DOHH2 (cell line): ENCODE data around the gene PPP2R2C.

Experiments used
- H3F3A ChIP-seq: fragments of 200-600 bp; sonication (generic), shearing (Covaris generic); 2 replicates; pipeline ENCODE4 v1.6.0; 2016; ENCODE audit warnings: antibody characterized with exemption, mild to moderate bottlenecking; ENCODE audit not compliant: control insufficient read depth, insufficient read depth
- H3K27ac ChIP-seq: fragments of 200-600 bp; sonication (generic); 2 replicates; pipeline ENCODE4 v1.5.1; 2014; ENCODE audit warnings: low read depth, mild to moderate bottlenecking, low read length, moderate library complexity
- H3K27me3 ChIP-seq: fragments of 200-600 bp; sonication (generic); 2 replicates; pipeline ENCODE4 v1.6.1; 2014; ENCODE audit warnings: mild to moderate bottlenecking, low read length, mixed read lengths; ENCODE audit not compliant: control insufficient read depth
- H3K36me3 ChIP-seq: fragments of 200-600 bp; sonication (generic); 2 replicates; pipeline ENCODE4 v1.6.1; 2014; ENCODE audit warnings: mild to moderate bottlenecking, low read length, moderate library complexity, mixed read lengths; ENCODE audit not compliant: control insufficient read depth
- H3K4me1 ChIP-seq: fragments of 200-600 bp; sonication (generic); 2 replicates; pipeline ENCODE4 v1.6.1; 2014; ENCODE audit warnings: mild to moderate bottlenecking, low read length, mixed read lengths; ENCODE audit not compliant: control insufficient read depth
- H3K4me2 ChIP-seq: fragments of 200-600 bp; sonication (generic); 2 replicates; pipeline ENCODE4 v1.6.0; 2014; ENCODE audit warnings: mild to moderate bottlenecking, low read length, moderate library complexity
- H3K4me3 ChIP-seq: fragments of 200-600 bp; sonication (generic); 2 replicates; pipeline ENCODE4 v1.5.1; 2014; ENCODE audit warnings: mild to moderate bottlenecking, low read length, mixed read lengths
- H3K79me2 ChIP-seq: fragments of 200-600 bp; sonication (generic); 2 replicates; pipeline ENCODE4 v1.6.1; 2014; ENCODE audit warnings: mild to moderate bottlenecking, low read length, mixed read lengths; ENCODE audit not compliant: control insufficient read depth
- H3K9me2 ChIP-seq: fragments of 200-600 bp; sonication (generic); replicated peaks from 2 replicates; pipeline ENCODE4 v1.6.1; 2014; ENCODE audit warnings: mild to moderate bottlenecking, low read length, mixed read lengths; ENCODE audit not compliant: control insufficient read depth
- H3K9me3 ChIP-seq: fragments of 200-600 bp; sonication (generic); 2 replicates; pipeline ENCODE4 v1.6.1; 2014; ENCODE audit warnings: antibody characterized with exemption, low read length, mixed read lengths; ENCODE audit not compliant: control insufficient read depth, insufficient read depth
- H4K20me1 ChIP-seq: fragments of 200-600 bp; sonication (generic); 2 replicates; pipeline ENCODE4 v1.6.0; 2014; ENCODE audit warnings: low read depth, mild to moderate bottlenecking, antibody characterized with exemption, low read length, moderate library complexity; ENCODE audit not compliant: control insufficient read depth, insufficient read depth
- CTCF ChIP-seq: fragments of 200-600 bp; sonication (generic); IDR thresholded peaks from one replicate; pipeline ENCODE4 v1.5.1; 2014; ENCODE audit warnings: antibody characterized with exemption, mild to moderate bottlenecking, low read depth, low read length; ENCODE audit not compliant: poor library complexity, severe bottlenecking
- EZH2phosphoT487 ChIP-seq: fragments of 200-600 bp; sonication (generic); IDR thresholded peaks from 2 replicates; pipeline ENCODE4 v1.6.1; 2017; ENCODE audit warnings: borderline replicate concordance, mild to moderate bottlenecking, antibody characterized with exemption, low read length, moderate library complexity, mixed read lengths

PPP2R2C gene

GRCh38 chr4:6384541-6384940 is 87.9 kb downstream of the PPP2R2C start:
- no peak overlapping the region for H3K4me2 ChIP-seq
- H3K4me3 ChIP-seq, result no peak overlapping the region
- H3K36me3 ChIP-seq, result no peaks in the 10 kb centered on the region
- H3K9me3 ChIP-seq, result no peaks in the 10 kb centered on the region
- H3F3A ChIP-seq, result no peaks in the 10 kb centered on the region
- no peak overlapping the region for H3K27ac ChIP-seq
- H3K4me1 ChIP-seq, result no peaks in the 10 kb centered on the region
- no peaks in the 10 kb centered on the region for H3K79me2 ChIP-seq
- H3K9me2 ChIP-seq, result no peaks in the 10 kb centered on the region
- no peaks in the 10 kb centered on the region for H4K20me1 ChIP-seq
- no peaks in the 10 kb centered on the region for H3K27me3 ChIP-seq
- TF ChIP-seq CTCF (no peak), EZH2phosphoT487 (no peak)

- H3K36me3 ChIP-seq, result no peaks in the 10 kb centered on the region
- no peak for TF ChIP-seq EZH2phosphoT487
- TF ChIP-seq CTCF, result no peak
- H3K79me2 ChIP-seq, result no peaks in the 10 kb centered on the region
- H3K9me3 ChIP-seq, result no peaks in the 10 kb centered on the region
- no peaks in the 10 kb centered on the region for H4K20me1 ChIP-seq
- H3K9me2 ChIP-seq, result no peaks in the 10 kb centered on the region
- H3K4me2 ChIP-seq, result no peak overlapping the region
- no peak overlapping the region for H3K27ac ChIP-seq
- no peaks in the 10 kb centered on the region for H3K4me1 ChIP-seq
- H3K27me3 ChIP-seq, result no peaks in the 10 kb centered on the region
- no peaks in the 10 kb centered on the region for H3F3A ChIP-seq
- H3K4me3 ChIP-seq, result no peak overlapping the region
Measured at GRCh38 chr4:6383929-6384328, 88.5 kb downstream of the PPP2R2C start.

GRCh38 chr4:6383009-6383404 is 89.4 kb downstream of the PPP2R2C start:
- H3K4me1 ChIP-seq, result no peaks in the 10 kb centered on the region
- no peak overlapping the region for H3K4me3 ChIP-seq
- H4K20me1 ChIP-seq, result no peaks in the 10 kb centered on the region
- no peaks in the 10 kb centered on the region for H3K9me2 ChIP-seq
- no peaks in the 10 kb centered on the region for H3K36me3 ChIP-seq
- no peaks in the 10 kb centered on the region for H3K9me3 ChIP-seq
- no peak overlapping the region for H3K4me2 ChIP-seq
- TF ChIP-seq CTCF, result no peak
- H3K27me3 ChIP-seq, result no peaks in the 10 kb centered on the region
- H3K27ac ChIP-seq, result no peak overlapping the region
- no peaks in the 10 kb centered on the region for H3K79me2 ChIP-seq
- H3F3A ChIP-seq, result no peaks in the 10 kb centered on the region
